H1 (cell line): ENCODE results near the gene RHEB. TPM values are rescaled to one million over a fixed set of nuclear protein-coding genes. Genes with fewer than 3 reads are reported as not detected.

Experiments used
- GTF2F1 ChIP-seq: IDR thresholded peaks from 2 replicates; pipeline ENCODE4 v1.6.1; 2012; ENCODE audit warnings: low read depth, low read length, improper control_type of control experiment, borderline replicate concordance
- KDM5A ChIP-seq: fragments of 200-600 bp; IDR thresholded peaks from 2 replicates; pipeline ENCODE4 v1.7.1; 2012; ENCODE audit warnings: mild to moderate bottlenecking, low read length, inconsistent platforms, mixed read lengths
- MAX ChIP-seq: IDR thresholded peaks from 2 replicates; pipeline ENCODE4 v1.6.1; 2012; ENCODE audit warnings: inconsistent platforms
- POU5F1 ChIP-seq: IDR thresholded peaks from 2 replicates; pipeline ENCODE4 v1.6.1; 2011; ENCODE audit warnings: low read depth, mild to moderate bottlenecking, low read length, moderate library complexity
- polyA plus RNA-seq, 7 experiments: library from polyadenylated mRNA; depleted of rRNA in 3 of 7; stranded (reverse) in 5 of 7; unstranded in 2 of 7; fragments of >200 nt in 5 of 7; fragments of 200-250 nt in 2 of 7; gene quantifications; 1 replicate in 5 of 7; 2 replicates in 1 of 7; 4 replicates in 1 of 7; pipeline versions ENCODE4 v1.2.1 to v1.2.3, GENCODE V29; 2011 to 2013; ENCODE audit warnings: missing spikeins in 2 of 7, mixed read lengths in 2 of 7
- total RNA-seq: library from RNA; stranded (reverse); fragmentation: NEBNext Ultra II Directional; extraction: Animal tissue kit (Norgen Biotek cat#: 25700); gene quantifications from 2 replicates; pipeline ENCODE4 v1.2.1, GENCODE V29; 2021

RHEB gene
- total and polyA plus RNA-seq, 2 of the 8 experiments (the other 6 are each of a cell fraction or from before 2014, with no cell fraction given) = 60.8 to 132 TPM

- no peak for TF ChIP-seq POU5F1
- no peak for TF ChIP-seq GTF2F1
- 0 out of 2 replicates have a peak, but pooled peaks have one; percentile 19 for TF ChIP-seq MAX
- no peak for TF ChIP-seq KDM5A
Measured at GRCh38 chr7:151539088-151539671, 19.5 kb upstream of the RHEB start (continued).
